NCI-H524 (cell line): ENCODE data around the gene FAF2.
A peak's percentile ranks its signal among the peaks of the same experiment; 100 is the strongest.
"Not testable (repeated sequence)": the region's sequence is repeated elsewhere in the genome, so short reads cannot be mapped to it uniquely, and the experiment has no call there.

Experiments
- DNase-seq, 2 experiments: peaks; one replicate each; lab custom pipeline; 2025; lab: John Stamatoyannopoulos, UW

Gene FAF2, protein sequence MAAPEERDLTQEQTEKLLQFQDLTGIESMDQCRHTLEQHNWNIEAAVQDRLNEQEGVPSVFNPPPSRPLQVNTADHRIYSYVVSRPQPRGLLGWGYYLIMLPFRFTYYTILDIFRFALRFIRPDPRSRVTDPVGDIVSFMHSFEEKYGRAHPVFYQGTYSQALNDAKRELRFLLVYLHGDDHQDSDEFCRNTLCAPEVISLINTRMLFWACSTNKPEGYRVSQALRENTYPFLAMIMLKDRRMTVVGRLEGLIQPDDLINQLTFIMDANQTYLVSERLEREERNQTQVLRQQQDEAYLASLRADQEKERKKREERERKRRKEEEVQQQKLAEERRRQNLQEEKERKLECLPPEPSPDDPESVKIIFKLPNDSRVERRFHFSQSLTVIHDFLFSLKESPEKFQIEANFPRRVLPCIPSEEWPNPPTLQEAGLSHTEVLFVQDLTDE

DNA sequence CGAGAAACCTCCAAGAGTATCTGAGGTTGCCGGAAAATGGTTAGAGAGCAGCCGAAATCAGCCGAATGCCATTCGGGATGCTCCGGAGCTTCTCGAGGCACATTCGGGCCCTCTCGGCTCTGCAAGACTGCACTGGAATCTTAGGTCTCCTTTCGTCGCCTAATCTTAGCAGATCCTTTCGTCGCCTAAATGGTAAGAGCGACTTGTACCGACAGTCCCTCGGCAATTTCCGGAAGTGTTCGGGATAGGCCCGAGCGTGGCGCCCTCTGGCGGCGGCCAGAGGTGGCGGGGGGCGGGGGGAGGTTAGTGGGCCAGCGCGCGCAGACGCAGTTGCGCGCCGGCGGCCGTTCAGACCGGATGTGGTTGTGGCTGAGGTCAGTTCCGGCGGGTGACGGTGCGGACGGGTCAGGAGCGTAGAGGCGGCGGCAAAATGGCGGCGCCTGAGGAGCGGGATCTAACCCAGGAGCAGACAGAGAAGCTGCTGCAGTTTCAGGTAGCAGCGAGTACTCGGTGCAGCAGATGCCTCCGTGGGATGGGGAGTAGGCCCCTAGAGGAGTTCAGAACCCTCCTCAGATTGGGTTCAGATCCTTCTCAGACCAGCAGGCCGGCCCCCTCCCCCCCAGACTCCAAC, at the start of gene FAF2:
Gene FAF2 (plus strand): TSS at position 408 of the 631 bp plus-strand sequence. CDS start 23 bp downstream, at position 431.
- DNase-seq: peak; percentile 88 to 99

DNA sequence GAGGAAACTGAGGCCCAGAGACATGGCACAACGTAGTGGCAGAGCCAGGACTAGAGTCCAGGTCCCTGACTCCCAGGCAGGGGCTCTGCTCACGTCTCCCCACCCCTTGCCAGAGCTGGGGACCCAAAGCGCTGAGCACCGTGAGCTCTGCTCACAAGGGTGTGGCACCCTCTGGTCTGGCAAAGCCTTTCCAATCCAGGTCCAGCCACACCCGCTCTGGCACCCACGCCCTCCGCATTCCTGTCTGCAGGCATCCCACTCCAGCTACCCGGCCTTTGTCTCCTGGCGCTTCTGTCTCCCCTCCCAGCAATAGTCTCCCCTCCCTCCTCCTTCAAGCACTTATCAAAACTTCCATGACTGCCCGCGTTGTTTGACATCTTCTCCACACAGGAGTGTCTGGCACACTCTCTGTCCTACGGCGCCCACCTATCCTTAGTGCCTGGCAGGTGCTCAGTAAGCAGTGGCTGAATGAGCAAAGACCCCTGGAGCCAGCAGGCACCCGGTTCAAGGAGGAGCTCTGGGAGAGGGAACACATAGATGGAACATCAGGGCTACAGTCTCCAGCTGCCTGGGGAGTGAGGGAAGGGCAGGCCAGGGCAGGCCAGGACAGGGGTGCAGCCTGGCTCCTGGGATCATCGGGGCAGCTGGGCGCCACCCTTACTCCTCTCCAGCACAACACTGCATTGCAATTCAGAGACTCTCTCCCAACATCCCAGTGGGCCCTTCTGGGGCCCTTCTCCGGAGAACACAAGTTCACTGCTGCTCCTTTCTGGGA, 47.6 kb upstream of the FAF2 start:
- DNase-seq: no peak

DNA sequence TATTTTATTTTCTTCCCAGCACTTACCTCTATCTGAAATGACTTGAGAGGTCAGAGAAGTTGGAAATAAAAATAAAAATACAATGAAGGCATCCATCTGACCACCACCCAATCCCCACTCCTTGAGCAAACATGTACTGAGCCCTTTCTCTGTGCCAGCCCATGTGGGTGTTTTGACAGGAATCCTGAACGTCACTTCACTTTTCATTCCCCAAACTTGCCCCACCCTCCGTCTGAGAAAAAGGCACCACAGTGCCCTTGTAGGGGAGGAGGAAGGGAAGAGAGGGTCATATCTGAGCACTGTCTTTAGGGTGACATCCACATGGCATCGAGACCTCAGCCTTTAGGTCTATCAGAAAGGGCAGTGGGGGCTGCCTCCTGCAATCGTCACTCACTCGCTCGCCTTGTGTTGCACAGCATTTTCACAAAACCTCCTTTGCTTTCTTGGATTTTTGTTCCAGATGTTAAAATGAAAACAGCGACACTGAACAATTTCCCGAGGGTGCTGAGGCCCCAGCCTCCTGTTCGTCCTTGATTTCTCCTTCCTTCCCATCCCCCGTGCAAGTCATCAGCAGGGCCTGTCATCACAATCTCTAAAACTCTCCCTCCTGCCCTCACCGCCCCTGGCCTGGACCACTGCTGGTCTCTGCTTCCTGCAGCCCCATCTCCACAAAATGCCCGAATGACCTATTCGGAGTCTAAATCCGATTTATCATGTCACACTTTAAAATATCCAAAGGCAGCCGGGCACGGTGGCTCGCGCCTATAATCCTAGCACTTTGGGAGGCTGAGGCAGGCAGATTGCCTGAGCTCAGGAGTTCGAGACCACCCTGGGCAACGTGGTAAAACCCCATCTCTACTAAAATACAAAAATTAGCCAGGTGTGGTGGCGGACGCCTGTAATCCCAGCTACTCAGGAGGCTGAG, 46.6 kb upstream of the FAF2 start:
- DNase-seq: no peak

DNA sequence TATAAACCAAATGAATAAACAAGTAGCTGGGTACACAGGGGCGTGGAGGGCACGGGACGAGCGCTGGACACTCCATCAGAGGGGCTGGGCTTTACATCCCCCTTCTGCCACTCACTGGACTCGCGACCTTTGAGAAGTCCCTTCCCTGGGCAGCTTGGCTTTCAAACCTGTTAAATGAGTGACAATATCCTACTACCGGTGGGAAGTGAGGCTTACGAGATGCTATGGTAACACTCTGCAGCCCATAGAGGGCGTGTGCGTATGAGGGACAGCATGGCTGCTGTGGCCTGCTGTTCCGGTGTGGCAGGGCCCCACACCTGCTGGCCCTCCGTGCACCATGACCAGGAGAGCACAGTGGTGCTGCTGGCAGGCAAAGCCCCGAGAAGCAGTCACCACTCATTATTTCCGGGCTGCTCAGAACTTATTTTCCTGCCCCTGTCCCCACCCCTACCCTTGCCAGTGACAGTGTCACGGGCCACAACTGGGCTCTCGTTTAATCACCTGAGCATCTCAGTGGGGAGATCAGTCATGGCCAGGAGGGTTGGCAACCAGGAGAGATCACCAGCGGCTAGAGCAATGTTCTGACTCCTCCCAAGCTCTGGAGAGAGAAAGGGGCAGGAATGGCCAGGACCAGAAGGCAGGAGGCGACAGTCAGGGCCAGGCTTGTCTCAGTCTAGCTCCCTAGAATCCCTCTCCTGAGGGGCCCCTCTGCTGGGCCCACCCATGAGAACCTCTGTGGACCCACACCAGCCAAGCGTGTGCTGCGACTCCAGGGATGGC, 42.3 kb upstream of the FAF2 start:
- DNase-seq: no peak

DNA sequence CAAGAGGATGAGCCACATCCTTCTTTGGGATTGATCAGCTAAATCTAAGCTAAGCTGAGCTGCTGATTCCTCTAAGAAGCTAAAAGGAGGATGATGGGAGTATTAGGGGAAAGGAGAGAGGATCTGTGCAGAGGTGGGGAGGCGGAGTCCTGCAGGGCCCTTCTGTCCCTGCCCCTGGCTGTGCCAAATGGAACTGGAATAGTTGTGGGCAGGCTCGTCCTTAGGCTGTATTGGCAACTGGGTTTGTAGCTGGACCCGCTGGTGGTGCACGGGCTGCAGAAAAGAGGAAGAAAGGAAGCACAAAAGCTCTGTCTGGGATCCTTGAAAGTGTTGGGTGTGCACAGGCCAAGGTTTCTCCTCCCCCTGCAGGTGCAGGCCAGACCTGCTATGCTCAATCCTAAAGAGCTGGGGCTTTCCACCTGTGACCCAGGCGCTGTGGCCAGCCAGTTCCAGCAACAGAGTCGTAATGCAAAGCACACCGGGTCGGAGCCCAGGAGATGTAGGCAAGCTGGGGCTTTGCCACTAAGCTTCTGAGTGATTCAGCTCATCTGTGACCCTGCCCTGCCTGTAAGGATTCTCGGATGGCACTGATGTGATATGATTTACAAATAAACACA, 41.6 kb upstream of the FAF2 start:
- DNase-seq: no peak

DNA sequence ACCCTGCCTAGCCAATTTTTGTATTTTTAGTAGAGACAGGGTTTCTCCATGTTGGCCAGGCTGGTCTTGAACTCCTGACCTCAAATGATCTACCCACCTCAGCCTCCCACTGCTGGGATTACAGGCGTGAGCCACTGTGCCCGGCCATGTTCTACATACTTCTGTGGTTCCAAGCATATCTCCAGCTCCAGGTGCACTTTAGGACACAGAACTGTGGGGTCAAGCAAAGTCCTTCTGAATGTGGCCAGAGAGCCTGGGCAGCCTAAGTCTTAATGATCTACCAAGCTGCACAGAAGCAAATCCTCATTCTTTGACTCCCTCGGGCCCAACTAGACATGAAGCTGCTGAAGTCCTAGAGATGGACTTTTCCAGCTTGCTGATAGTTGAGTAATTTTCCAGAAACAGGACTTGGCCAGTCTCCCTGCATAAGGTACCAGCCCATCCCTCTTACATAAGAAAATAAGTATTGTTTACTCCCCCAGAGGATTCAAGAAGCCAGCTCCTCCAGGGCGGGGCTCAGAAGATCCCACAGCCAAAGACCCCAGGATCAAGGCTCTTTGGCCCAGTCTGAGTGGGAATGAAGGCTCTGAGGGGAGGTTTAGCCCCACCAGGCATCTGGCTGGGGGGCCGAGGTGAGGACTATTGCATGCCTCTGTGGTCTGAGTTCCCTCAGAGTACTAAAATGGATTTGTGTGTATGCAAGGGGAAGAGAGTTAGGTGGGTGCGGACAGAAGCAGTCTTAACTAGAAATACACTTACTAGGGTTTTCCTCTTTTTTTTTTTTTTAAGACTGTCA, 40.5 kb upstream of the FAF2 start:
- no peak for DNase-seq

DNA sequence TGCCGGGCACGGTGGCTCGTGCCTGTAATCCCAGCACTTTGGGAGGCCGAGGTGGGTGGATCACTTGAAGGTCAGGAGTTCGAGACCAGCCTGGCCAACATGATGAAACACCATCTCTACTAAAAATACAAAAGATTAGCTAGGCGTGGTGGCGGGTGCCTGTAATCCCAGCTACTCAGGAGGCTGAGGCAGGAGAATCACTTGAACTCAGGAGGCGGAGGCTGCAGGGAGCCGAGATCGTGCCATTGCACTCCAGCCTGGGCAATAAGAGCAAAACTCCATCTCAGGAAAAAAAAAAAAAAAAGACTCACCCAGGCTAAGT, 40.0 kb upstream of the FAF2 start:
- not testable (repeated sequence) for DNase-seq

DNA sequence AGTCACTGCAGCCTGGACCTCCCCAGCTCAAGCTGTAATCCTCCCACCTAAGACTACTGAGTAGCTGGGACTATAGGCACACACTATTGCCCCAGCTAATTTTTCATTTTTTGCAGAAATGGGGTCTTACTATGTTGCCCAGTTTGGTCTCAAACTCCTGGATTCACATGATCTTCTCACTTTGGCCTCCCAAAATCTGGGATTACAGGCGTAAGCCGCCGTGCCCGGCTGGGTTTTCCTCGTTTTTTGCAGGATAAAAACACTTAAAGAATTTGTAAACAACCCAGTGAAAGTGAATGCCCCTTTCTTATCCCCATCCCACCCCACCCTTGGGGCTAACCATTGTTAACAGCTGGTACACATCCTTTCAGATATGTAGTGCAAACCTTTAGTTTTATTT, 39.6 kb upstream of the FAF2 start:
- DNase-seq: no peak

DNA sequence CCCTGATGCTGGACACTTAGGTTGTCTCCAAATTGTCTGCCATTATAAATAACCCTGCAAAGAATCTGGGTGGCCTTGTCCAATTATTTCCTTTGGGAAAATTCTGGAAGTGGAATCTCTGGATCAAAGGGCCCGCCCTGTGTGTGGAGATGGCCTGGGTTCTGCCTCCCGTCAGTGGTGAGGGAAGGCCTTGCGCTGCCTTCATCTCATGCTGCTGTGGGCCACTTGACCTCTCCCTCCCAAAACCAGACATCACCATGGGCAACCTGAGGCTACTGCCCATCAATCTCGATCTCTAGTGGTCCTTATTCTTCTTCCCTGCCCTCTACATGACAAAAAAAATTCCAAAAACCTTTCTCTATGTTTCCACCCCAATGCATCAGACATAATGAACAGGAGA, 38.4 kb upstream of the FAF2 start:
- DNase-seq: no peak

DNA sequence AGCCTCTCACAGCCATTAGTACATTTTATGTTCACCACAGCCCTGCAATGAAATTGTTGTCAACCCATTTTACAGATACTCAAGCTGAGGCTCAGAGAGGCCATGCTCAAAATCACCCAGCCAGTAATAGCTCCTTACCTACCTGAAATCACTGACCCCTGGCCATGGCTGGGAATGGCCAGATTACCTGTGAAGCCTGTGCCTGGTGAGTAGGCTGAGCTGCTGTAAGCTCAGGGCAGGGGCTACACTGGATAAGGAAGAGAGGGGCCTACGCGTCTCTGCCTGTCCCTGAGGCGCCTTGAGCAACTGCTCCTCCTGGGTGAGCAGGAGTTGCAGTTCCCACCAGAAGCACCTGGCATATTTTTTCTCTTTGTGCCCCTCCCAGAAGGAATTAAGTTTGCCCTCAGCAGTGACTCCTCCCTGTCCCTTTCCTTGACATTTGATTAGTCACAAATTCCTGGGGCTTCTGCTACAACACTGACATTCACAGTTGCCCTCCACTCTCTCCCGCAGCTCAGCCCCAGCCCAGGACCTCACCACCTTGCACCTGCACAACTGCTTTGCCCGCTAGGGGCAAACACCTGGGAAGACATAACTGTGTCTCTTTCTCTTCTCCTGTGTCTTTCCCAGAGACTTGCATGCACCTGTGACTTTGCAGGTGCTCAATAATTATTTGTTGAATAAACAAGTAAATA, 37.6 kb upstream of the FAF2 start:
- DNase-seq: no peak

DNA sequence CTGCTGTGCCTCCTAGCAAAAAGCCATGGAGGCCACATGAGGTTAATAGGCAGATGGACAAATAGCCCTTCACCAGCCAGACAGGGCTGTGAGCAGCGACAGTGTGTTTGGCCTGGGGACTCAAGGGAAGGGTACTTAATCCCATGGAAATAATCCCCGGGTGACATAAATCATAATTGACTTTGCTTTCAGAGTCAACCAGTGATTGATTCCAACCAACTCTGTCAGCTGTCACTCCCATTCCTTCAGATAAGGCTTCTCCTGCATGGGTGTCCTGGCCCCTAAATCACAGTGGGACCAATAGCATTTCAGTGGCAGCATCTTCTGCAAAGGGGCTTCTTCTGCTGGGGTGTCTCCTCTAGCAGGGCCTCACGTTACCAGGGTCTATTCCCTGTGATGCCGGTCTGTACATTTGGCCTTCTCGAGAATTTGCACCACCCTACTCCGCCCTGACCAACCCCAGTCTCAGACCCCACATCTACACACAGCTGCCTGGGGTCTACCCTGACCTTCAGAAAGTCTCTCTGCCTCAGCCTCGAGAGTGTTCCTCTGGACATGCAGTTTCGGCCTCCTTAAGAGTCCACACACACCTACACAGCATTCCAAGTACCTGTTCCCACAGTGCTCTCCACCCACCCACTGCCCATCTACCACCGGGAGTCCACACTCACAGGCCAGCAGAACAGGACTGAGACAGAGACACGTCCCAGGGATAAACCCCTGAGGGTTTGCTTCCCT, 35.5 kb upstream of the FAF2 start:
- no peak for DNase-seq

DNA sequence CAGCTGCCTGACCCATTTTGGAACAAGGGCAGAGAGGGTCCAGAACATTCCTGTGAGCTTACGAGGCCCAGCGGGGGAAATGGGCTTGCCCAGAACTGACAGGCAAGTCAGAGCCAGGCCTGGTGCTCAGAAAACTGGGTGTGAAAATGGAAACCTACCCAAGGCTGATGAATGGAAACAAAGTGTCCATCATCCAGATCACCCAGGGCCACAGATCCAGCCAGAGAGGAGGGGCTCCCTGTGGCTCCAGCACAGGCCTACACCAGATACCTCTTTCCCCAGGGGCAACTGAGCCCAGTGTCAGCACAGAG, 35.0 kb upstream of the FAF2 start:
- DNase-seq: no peak

DNA sequence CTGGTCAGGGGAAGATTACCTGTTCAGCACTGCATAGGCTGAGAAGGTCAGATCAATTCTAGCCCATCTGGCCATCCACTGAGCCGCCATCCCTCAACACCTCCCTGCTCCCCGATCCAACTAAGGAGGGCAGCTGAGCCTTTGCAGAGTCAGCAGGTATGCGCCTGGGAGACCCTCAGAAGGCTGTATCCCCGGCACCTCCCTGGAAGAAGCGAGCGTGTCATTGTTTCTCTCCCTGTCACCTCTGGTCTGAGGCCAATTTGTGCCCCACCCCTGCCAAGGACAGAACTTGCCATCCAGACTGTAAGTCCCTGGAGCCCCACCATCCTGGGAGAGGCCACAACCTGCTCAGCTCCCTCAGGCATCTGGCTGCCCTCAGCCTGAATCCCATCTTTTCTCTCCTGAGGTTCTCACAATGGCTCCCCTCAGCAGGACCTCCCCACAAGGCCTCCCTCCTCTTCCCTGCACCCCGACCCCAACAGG, 34.4 kb upstream of the FAF2 start:
- no peak for DNase-seq

DNA sequence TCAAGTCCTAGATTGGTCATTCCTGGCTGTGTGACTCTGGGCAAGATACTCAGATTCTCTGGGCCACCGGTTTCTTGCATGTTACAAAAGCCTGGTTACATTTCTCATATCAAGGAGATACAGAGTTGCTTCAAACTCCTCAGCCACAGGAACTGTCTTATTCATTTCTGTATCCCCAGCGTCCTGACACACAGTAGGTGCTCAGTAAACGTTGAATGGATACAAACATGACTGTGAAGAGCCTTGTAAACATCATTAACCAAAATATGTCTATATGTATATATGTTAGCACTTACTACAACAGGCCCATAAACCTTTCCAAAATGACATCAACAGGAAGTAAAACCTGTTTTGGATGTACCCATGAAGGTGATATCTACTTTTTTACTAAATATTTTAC, 33.5 kb upstream of the FAF2 start:
- DNase-seq: no peak

DNA sequence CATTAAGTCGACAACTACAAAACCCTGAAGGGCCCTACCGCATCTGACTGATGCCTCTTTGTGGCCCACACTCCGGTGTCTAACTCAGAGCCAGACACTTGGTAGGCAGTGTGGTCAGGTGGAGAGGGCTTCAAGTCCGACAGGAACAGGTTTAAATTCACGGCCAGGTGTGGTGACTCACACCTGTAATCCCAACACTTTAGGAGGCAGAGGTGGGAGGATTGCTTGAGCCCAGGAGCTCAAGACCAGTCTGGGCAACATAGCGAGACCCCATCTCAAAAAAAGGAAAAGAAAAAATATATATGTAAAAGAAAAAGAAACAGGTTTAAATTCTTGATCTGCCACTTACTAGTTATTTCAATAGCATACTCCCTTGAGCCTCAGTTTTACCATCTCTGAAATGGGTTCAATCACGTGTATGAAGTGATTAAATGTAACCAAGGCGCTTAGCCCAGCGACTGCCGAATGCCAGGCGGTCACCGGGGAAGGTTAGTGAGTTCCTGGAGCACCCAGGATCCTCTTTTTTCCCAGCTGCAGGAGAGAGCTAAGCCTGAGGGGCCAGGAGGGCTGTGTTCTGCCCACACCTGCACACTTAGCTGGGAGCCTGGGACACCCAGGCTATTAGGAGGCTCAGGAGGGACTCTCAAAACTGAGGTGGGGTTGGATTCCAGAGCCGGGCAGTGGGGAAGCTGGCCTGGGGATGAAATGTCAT, 32.8 kb upstream of the FAF2 start:
- DNase-seq: no peak

DNA sequence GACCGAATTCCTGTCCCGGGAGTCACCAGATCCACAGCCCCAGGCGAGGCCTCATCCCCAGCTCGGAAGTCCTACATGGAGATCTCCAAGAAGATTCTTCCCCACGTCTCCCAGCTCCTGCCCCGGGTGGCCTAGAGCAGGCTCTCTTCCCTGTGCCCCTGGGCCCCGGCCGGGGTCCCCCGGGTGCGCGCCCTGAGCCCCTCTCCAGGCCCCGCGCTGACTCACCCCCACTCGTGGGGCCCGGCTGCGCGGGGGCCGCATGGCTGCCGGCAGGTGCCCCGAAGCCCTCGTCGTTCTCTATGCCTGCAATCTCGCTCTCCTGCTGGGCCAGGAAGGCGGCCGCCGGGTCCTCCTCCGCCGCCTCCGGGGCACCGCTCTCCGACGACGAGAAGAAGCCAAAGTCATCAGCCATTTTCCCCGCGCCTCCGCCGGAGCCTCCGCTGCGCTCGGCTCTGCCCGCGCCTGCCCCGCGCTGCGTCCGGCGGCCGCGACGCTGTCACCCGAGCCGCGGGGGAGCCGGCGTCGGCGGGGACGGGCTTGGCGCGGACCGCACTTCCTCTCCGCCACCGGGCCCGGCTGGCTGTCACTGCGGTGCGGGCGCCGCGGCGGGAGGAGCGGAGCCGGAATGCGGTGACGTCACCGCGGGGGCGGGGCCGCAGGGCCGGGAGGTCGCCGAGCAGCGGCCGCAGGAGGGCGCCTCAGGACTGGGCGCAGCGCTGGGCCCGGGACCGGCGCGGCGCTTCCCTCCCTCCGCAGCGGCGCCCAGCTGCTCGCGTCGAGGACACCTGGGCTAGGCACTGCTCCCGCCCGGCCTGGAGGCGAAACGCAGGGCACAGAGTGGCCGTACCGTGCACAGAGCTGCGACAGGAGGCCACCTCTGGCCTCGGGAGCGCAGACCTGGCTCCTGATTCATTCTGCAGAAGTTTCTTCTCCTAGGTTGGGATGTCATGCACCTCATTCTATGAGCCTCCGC, 31.9 kb upstream of the FAF2 start, which contains the start of gene CLTB:
Gene CLTB (minus strand): TSS at position 588 of the 973 bp plus-strand sequence. CDS start 176 bp downstream, at position 412.
- peak; percentile 73 to 82 for DNase-seq
